Stimulated activated CD8-positive, alpha-beta memory T cell treated with anti-CD3 and anti-CD28 coated beads, Interleukin-15, amount 100 ng/mL, for 24 hours (primary cell): Measurements from ENCODE around the gene RAB11FIP5.

Experiments
- DNase-seq: peaks from one replicate; pipeline ENCODE4 v3.0.0-alpha.2; 2020; ENCODE audit warnings: low read depth

RAB11FIP5 gene

GRCh38 chr2:73033142-73033765, 79.5 kb downstream of the RAB11FIP5 start:
- DNase-seq = no peak

DNA sequence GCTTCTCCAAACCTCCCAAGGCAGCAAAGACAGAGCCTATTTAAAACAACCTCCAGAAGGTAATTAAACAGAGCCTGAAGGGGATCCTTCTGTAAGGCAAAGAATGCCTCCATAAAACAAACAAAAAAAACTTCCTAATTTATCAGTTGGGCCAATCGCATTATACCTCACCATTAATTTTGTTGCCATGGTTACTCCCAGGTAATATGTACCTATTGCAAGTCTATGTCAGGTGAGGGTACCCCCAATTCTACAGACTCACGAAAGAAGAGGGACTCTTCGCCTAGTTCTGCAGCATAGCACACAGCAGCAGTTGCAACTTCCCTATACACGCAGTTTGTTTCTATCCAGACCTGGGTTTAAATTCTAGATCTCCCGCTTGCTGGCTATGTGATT, 80.0 kb downstream of the RAB11FIP5 start:
- DNase-seq = no peak

DNA sequence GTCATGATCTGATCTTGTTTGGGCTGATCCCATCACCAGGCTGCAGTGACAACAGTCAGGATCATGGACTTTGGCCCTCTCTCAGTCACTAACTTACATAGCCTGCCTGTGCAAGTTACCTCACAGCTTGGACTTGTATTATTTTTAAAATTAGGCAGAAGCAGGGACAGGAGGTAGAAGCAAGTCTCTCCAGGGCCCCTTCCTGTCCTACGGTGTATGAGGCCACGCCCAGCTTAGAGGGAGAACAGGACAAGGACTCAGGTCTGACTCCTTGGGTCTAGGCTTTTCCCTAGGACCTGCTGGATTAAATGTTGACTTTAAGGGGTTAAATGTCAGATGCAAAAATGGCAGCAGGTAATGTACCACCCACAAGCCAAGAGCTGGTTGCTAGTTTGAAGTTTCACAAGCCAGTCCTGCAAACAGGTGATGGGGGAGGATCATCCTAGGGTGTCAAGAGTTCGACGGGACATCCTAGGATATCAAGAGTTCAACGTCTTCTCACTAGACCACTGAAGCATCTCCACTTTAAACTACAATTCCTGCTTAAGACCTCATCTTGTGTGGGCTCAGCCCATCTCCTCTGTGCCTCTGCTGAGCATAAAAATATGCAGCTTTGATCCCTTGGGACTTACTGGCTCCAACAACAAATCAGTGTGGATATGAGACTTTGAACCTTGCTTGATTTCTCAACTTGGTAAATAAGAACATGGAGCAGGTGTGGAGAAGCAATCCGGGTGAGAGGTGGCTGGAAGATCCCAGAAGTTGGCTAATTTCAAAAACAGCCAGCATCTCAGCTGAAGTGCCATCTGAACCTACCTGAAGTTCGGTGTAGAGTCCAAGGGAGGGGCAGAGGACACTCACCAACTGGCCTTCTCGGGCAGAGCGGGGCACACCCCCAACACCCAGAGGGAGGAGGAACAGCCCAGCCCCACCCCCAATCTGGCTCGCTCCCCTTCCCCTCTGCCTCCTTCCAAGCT, 80.7 kb downstream of the RAB11FIP5 start:
- DNase-seq = no peak

GRCh38 chr2:73031095-73031678, 81.6 kb downstream of the RAB11FIP5 start:
- DNase-seq = no peak

- DNase-seq = no peak
Measured at GRCh38 chr2:73028841-73029240, 83.9 kb downstream of the RAB11FIP5 start.

- DNase-seq = no peak
Measured at GRCh38 chr2:73027340-73027739, 85.4 kb downstream of the RAB11FIP5 start.

- no peak for DNase-seq
Measured at GRCh38 chr2:73023497-73023896, 89.3 kb downstream of the RAB11FIP5 start.
